HepG2 (cell line): ENCODE measurements around the gene SREK1. TPM values are rescaled to one million over a fixed set of nuclear protein-coding genes. Genes with fewer than 3 reads are reported as not detected.

Experiments
- CAMTA2 ChIP-seq: sonication (generic); formaldehyde crosslinking; IDR thresholded peaks from 2 replicates; pipeline ENCODE4 v1.4.0; 2020; ENCODE audit warnings: mild to moderate bottlenecking, missing genetic modification reagents, borderline replicate concordance
- MTA3 ChIP-seq: sonication (generic); formaldehyde crosslinking; IDR thresholded peaks from 2 replicates; pipeline ENCODE4 v1.4.0; 2020; ENCODE audit warnings: missing genetic modification reagents
- PLRG1 ChIP-seq: fragments of 450-650 bp; conservative IDR thresholded peaks from 2 replicates; pipeline ENCODE4 v1.6.1; 2016
- RERE ChIP-seq: IDR thresholded peaks from 2 replicates; pipeline ENCODE4 v1.6.1; 2016; ENCODE audit warnings: low read depth, missing genetic modification reagents, missing compliant biosample characterization
- SNAPC4 ChIP-seq: sonication (generic); formaldehyde crosslinking; IDR thresholded peaks from 2 replicates; pipeline ENCODE4 v1.4.0; 2020; ENCODE audit warnings: mild to moderate bottlenecking, missing genetic modification reagents
- ZBTB1 ChIP-seq: sonication (generic); formaldehyde crosslinking; IDR thresholded peaks from 2 replicates; pipeline ENCODE4 v1.4.0; 2020; ENCODE audit warnings: missing genetic modification reagents, borderline replicate concordance
- ZNF18 ChIP-seq: sonication (generic); formaldehyde crosslinking; IDR thresholded peaks from 2 replicates; pipeline ENCODE4 v1.8.0; 2022; ENCODE audit warnings: mild to moderate bottlenecking, missing genetic modification reagents; ENCODE audit not compliant: insufficient replicate concordance
- ZNF207 ChIP-seq: fragments of 450-650 bp; IDR thresholded peaks from 2 replicates; pipeline ENCODE4 v1.6.1; 2016; ENCODE audit warnings: antibody characterized with exemption, borderline replicate concordance
- polyA plus RNA-seq, 8 experiments: library from polyadenylated mRNA; depleted of rRNA in 3 of 8; stranded (reverse) in 7 of 8; unstranded in 1 of 8; fragments of >200 nt; fragmentation: Illumina TruSeq in 4 of 8; extraction: Trizol in 4 of 8; gene quantifications; 2 replicates each; pipeline versions ENCODE4 v1.2.1 to v1.2.3, GENCODE V29; 2011 to 2016; ENCODE audit warnings: low read depth in 4 of 8, missing spikeins in 1 of 8, mixed read lengths in 1 of 8; ENCODE audit not compliant: insufficient read depth in 1 of 8
- total RNA-seq, 5 experiments: library from RNA; depleted of rRNA; stranded (reverse); fragments of >200 nt; fragmentation: Illumina TruSeq; extraction: Trizol; gene quantifications; 2 replicates each; pipeline ENCODE4 v1.2.3, GENCODE V29; 2016; ENCODE audit warnings: low read depth in 1 of 5

Gene SREK1
- total and polyA plus RNA-seq, 2 of the 13 experiments (the other 11 are each of a cell fraction or from before 2014, with no cell fraction given) = 60.6 to 90.9 TPM

GRCh38 chr5:66144074-66144833 lies at the start of gene SREK1 (continued):
- TF ChIP-seq SNAPC4 (CRISPR knock-in tag) (no peak), ZNF18 (no peak), ZBTB1 (CRISPR knock-in tag) (no peak), PLRG1 (no peak), ZNF207 (no peak), MTA3 (CRISPR knock-in tag) (no peak), RERE (CRISPR knock-in tag) (no peak; the same call in 1 of the 2 replicates), CAMTA2 (no peak)
